ENCODE results near the gene CTTNBP2. TPM values are rescaled to one million over a fixed set of nuclear protein-coding genes. Genes with fewer than 3 reads are reported as not detected.

CTTNBP2 gene
- polyA plus RNA-seq, 1 of the 3 experiments (the other 2 are of a cell fraction): not detected

GRCh38 chr7:117716707-117717299 lies 156.4 kb downstream of the CTTNBP2 start:
- Histone ChIP-seq H4K20me1 (ENCODE audit: insufficient read depth) (peaks cover 3% of the 10 kb centered on the region; the same call in 1 of the 2 replicates), H3K4me2 (no peak overlapping the region), H3K9me3 (no peaks in the 10 kb centered on the region), H3K4me1 (ENCODE audit: control insufficient read depth in 1 of 2, insufficient read depth in 2 of 2, low read depth in 1 of 2, low read length in 1 of 2) (no peaks in the 10 kb centered on the region), H3K79me2 (ENCODE audit: insufficient read depth) (no peaks in the 10 kb centered on the region), H3K27me3 (ENCODE audit: insufficient read depth) (peaks cover 29% of the 10 kb centered on the region; the same call in 1 of the 2 replicates), H3K4me3 (ENCODE audit: low read depth in 2 of 2, low read length in 1 of 2) (no peak overlapping the region), H3F3A (replicated peaks; ENCODE audit: insufficient read depth) (peaks cover 4% of the 10 kb centered on the region), H3K27ac (ENCODE audit: low read depth in 2 of 2, low read length in 1 of 2) (no peak overlapping the region), H3K9me2 (no peaks in the 10 kb centered on the region), H3K36me3 (replicated peaks in 1 of 2; ENCODE audit: control insufficient read depth in 1 of 2, insufficient read depth in 2 of 2, low read length in 1 of 2) (no peaks in the 10 kb centered on the region), H2AFZ (ENCODE audit: low read depth) (no peak overlapping the region), H3K9ac (no peak overlapping the region)
- ChIA-PET POLR2A (no interaction called here), CTCF (interaction anchor here (1.4 to 1.9 kb wide), 3 partner anchors 18 to 257 kb away, joined by 5 to 8 read pairs (median 7); no protein-coding TSS in a partner anchor)
- TF ChIP-seq GATA2 (CRISPR knock-in tag; IDR thresholded peaks at IDR 0.05): no peak
- TF ChIP-seq FOXJ3 (CRISPR knock-in tag; IDR thresholded peaks at IDR 0.05): no peak
- no peak for TF ChIP-seq MAX (IDR thresholded peaks at IDR 0.05; ENCODE audit: low read depth)
- TF ChIP-seq ELF1 (IDR thresholded peaks at IDR 0.05): no peak
- no peak for TF ChIP-seq FOSL2 (IDR thresholded peaks at IDR 0.05; ENCODE audit: borderline replicate concordance, low read depth)
- no peak for TF ChIP-seq EP300 (IDR thresholded peaks at IDR 0.05; ENCODE audit: borderline replicate concordance in 1 of 2, low read depth in 1 of 2, low read length in 1 of 2)
- TF ChIP-seq MEF2A (IDR thresholded peaks at IDR 0.05; ENCODE audit: borderline replicate concordance, low read depth): no peak
- no peak for TF ChIP-seq YY1 (IDR thresholded peaks at IDR 0.05; ENCODE audit: low read depth)
- no peak for TF ChIP-seq NRF1 (IDR thresholded peaks at IDR 0.05; ENCODE audit: low read depth, low read length)
- no peak for TF ChIP-seq RCOR1 (IDR thresholded peaks at IDR 0.05; ENCODE audit: low read length)
- no peak for TF ChIP-seq RFX5 (IDR thresholded peaks at IDR 0.05; ENCODE audit: low read length)
- TF ChIP-seq TCF12 (IDR thresholded peaks at IDR 0.05): no peak
- TF ChIP-seq USF2 (IDR thresholded peaks at IDR 0.05; ENCODE audit: borderline replicate concordance, low read depth, low read length): no peak
- no peak for TF ChIP-seq RAD21 (IDR thresholded peaks at IDR 0.05; ENCODE audit: low read length)
- TF ChIP-seq, protein P1, sequence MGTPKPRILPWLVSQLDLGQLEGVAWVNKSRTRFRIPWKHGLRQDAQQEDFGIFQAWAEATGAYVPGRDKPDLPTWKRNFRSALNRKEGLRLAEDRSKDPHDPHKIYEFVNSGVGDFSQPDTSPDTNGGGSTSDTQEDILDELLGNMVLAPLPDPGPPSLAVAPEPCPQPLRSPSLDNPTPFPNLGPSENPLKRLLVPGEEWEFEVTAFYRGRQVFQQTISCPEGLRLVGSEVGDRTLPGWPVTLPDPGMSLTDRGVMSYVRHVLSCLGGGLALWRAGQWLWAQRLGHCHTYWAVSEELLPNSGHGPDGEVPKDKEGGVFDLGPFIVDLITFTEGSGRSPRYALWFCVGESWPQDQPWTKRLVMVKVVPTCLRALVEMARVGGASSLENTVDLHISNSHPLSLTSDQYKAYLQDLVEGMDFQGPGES (IDR thresholded peaks at IDR 0.05; ENCODE audit: low read depth, low read length): no peak
- no peak for TF ChIP-seq SIN3A (IDR thresholded peaks at IDR 0.05; ENCODE audit: borderline replicate concordance, low read depth, low read length)
- TF ChIP-seq, protein P2, sequence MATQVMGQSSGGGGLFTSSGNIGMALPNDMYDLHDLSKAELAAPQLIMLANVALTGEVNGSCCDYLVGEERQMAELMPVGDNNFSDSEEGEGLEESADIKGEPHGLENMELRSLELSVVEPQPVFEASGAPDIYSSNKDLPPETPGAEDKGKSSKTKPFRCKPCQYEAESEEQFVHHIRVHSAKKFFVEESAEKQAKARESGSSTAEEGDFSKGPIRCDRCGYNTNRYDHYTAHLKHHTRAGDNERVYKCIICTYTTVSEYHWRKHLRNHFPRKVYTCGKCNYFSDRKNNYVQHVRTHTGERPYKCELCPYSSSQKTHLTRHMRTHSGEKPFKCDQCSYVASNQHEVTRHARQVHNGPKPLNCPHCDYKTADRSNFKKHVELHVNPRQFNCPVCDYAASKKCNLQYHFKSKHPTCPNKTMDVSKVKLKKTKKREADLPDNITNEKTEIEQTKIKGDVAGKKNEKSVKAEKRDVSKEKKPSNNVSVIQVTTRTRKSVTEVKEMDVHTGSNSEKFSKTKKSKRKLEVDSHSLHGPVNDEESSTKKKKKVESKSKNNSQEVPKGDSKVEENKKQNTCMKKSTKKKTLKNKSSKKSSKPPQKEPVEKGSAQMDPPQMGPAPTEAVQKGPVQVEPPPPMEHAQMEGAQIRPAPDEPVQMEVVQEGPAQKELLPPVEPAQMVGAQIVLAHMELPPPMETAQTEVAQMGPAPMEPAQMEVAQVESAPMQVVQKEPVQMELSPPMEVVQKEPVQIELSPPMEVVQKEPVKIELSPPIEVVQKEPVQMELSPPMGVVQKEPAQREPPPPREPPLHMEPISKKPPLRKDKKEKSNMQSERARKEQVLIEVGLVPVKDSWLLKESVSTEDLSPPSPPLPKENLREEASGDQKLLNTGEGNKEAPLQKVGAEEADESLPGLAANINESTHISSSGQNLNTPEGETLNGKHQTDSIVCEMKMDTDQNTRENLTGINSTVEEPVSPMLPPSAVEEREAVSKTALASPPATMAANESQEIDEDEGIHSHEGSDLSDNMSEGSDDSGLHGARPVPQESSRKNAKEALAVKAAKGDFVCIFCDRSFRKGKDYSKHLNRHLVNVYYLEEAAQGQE (IDR thresholded peaks at IDR 0.05; ENCODE audit: low read depth, low read length): no peak
- TF ChIP-seq CTCF (IDR thresholded peaks at IDR 0.05): no peak
- no peak for TF ChIP-seq NFIC (IDR thresholded peaks at IDR 0.05; ENCODE audit: borderline replicate concordance)
- 7% methylated on average over 5 of the region's 5 CpGs for WGBS (ENCODE audit: low lambda C conversion rate)
- no peak for DNase-seq
